Heart left ventricle (tissue), 16 donors: Measurements from ENCODE around the gene FIP1L1. TPM values are rescaled to one million over a fixed set of nuclear protein-coding genes. Genes with fewer than 3 reads are reported as not detected.

Experiments used
- ATAC-seq, 4 donors: fragments of 200-7000 bp; cut with Tn5 transposase; one replicate each; pipeline ENCODE4 v1.9.1; 2020 to 2022; ENCODE audit warnings: moderate library complexity in 4 of 4, mild to moderate bottlenecking in 3 of 4, moderate number of reproducible peaks in 1 of 4
- DNase-seq, 5 donors: peaks; one replicate each; pipeline ENCODE4 v3.0.0-alpha.2; 2020
- H3K27ac ChIP-seq, 12 donors: fragments of 200-600 bp; sonication (generic) in 4 of 12; one replicate each; pipeline versions ENCODE4 v1.5.0 to v1.8.0; 2016 to 2022; ENCODE audit warnings: mild to moderate bottlenecking in 2 of 12
- H3K27me3 ChIP-seq, 9 donors: fragments of 200-600 bp; sonication (generic) in 2 of 9; one replicate each; pipeline versions ENCODE4 v1.5.1 to v1.8.0; 2016 to 2022; ENCODE audit warnings: mild to moderate bottlenecking in 3 of 9
- H3K36me3 ChIP-seq, 9 donors: fragments of 200-600 bp; sonication (generic) in 2 of 9; one replicate each; pipeline versions ENCODE4 v1.5.0 to v1.8.0; 2018 to 2022; ENCODE audit warnings: mild to moderate bottlenecking in 2 of 9
- H3K4me1 ChIP-seq, 12 donors: fragments of 200-600 bp; sonication (generic) in 4 of 12; one replicate each; pipeline versions ENCODE4 v1.5.0 to v1.8.0; 2016 to 2022; ENCODE audit warnings: mild to moderate bottlenecking in 3 of 12
- H3K4me3 ChIP-seq, 12 donors: fragments of 200-600 bp; sonication (generic) in 4 of 12; one replicate each; pipeline versions ENCODE4 v1.5.0 to v1.8.0; 2017 to 2022; ENCODE audit warnings: mild to moderate bottlenecking in 9 of 12, moderate library complexity in 4 of 12
- H3K9me3 ChIP-seq, 12 donors: fragments of 200-600 bp; sonication (generic) in 4 of 12; one replicate each; pipeline versions ENCODE4 v1.5.0 to v1.8.0; 2016 to 2022; ENCODE audit warnings: mild to moderate bottlenecking in 1 of 12
- CTCF ChIP-seq, 12 donors: fragments of 200-600 bp; sonication (generic) in 4 of 12; IDR thresholded peaks; one replicate each; pipeline versions ENCODE4 v1.5.0 to v1.8.0; 2018 to 2022; ENCODE audit warnings: antibody characterized with exemption in 12 of 12, mild to moderate bottlenecking in 5 of 12
- POLR2A ChIP-seq, 2 donors: fragments of 450-650 bp; IDR thresholded peaks; one replicate each; pipeline ENCODE4 v1.6.1; 2017; ENCODE audit warnings: antibody characterized with exemption in 2 of 2, mild to moderate bottlenecking in 2 of 2, moderate library complexity in 2 of 2
- WGBS, 4 donors: extraction: QIAGEN DNeasy Blood & Tissue Kit in 2 of 4; methylation state at CpG; one replicate each; pipeline versions ENCODE4 v1.1.5 to v1.1.7; 2013 to 2018; 5-methylcytosine and 5-hydroxymethylcytosine counted together
- intact Hi-C, 10 donors: fragments of 100-400 bp; cut with DNase I; formaldehyde crosslinking; loops; one replicate each; pipeline versions ENCODE4 v1.11.1 to v1.14.2; 2022
- polyA plus RNA-seq, 2 donors: library from polyadenylated mRNA; stranded (reverse); fragments of 200-250 nt; gene quantifications; one replicate each; pipeline ENCODE4 v1.2.3, GENCODE V29; 2013
- total RNA-seq, 9 donors: library from RNA; depleted of rRNA in 2 of 9; stranded (reverse); fragments of >200 nt in 2 of 9; fragmentation: NEBNext Ultra II Directional in 3 of 9; extraction: Animal tissue kit (Norgen Biotek cat#: 25700) in 3 of 9; gene quantifications; one replicate each; pipeline versions ENCODE4 v1.1.0 to v1.2.4, GENCODE V29; 2016 to 2023
- donor health status: ischemic (EF 13 %, LVEDD 7.1; RV severe dilation, severe dysfunction).
- donor health status: healthy with polysubstance abuse.
- donor health status: DM: no; HTN: yes; CAD: no.
- donor health status: DM: no; HTN: no; CAD: no.
- donor health status: ischemic (EF 25% LVEDD 6.9; RV normal size, moderate dysfunction).
- donor health status: ischemic (EF 25% LVEDD 5.7; RV mildly dilated, moderate dysfunction).
- donor health status: healthy.
- donor health status: DM: yes; HTN: yes; CAD: no.
- donor health status: ischemic (EF 35%, LVEDD 5.7; RV mildly dilated, moderate dysfunction).
- donor health status: nonischemic (EF 11% LVEDD 7.7; RV severe dilation, severe dysfunction).
- donor health status: DM: yes; HTN: yes; CAD: no.
- donor health status: PGD.
- donor health status: ischemic (EF 29% LVEDD 5.4; RV normal size, mild dysfunction).
- donor health status: nonischemic (EF 23%, LVEDD 6.1; RV moderate dilation, normal function).

Gene FIP1L1
- total and polyA plus RNA-seq, 11 donors, result 23.5 to 46.2 (median 32.8) TPM

GRCh38 chr4:53371049-53371448, 6.4 kb upstream of the FIP1L1 start:
- Histone ChIP-seq H3K4me3 (no peak overlapping the region), H3K4me1 (peaks cover 0 to 6% (median 3%) of the 10 kb centered on the region in 12 donors), H3K27me3 (peaks cover 0 to 25% (median 0%) of the 10 kb centered on the region in 9 donors), H3K9me3 (no peaks in the 10 kb centered on the region), H3K36me3 (no peaks in the 10 kb centered on the region), H3K27ac (no peak overlapping the region)
- no peak for ATAC-seq
- DNase-seq, result no peak
- 82 to 92% (median 84%) methylated on average over 3 of the region's 3 CpGs for WGBS, 4 donors
- intact Hi-C loops, result loop anchor here in 6 of 10 donors (10.0 kb wide), 3 partner anchors 176 to 1336 kb away; partner anchors contain the start of gene SGCB (in 1 of the 6)
- TF ChIP-seq CTCF (IDR thresholded peaks at IDR 0.05), result no peak
- TF ChIP-seq POLR2A (IDR thresholded peaks at IDR 0.05), result no peak

GRCh38 chr4:53371843-53372521, 5.5 kb upstream of the FIP1L1 start:
- WGBS, 4 donors, result 77 to 82% (median 79%) methylated on average over 4 of the region's 4 CpGs
- DNase-seq, result no peak
- ATAC-seq, result no peak
- H3K4me1 ChIP-seq, result peaks cover 0 to 4% (median under 1%) of the 10 kb centered on the region in 12 donors
- H3K9me3 ChIP-seq, result no peaks in the 10 kb centered on the region
- H3K27ac ChIP-seq, result no peak overlapping the region
- TF ChIP-seq POLR2A (IDR thresholded peaks at IDR 0.05) (no peak), CTCF (IDR thresholded peaks at IDR 0.05) (no peak)
- H3K36me3 ChIP-seq, result no peaks in the 10 kb centered on the region
- intact Hi-C loops, result loop anchor here in 6 of 10 donors (10.0 kb wide), 3 partner anchors 177 to 1337 kb away; partner anchors contain the start of gene SGCB (in 1 of the 6)
- no peak overlapping the region for H3K4me3 ChIP-seq
- peaks cover 0 to 25% (median 0%) of the 10 kb centered on the region in 9 donors for H3K27me3 ChIP-seq

- no peak for ATAC-seq
- Histone ChIP-seq H3K27ac (no peak overlapping the region), H3K27me3 (peaks cover 0 to 23% (median 0%) of the 10 kb centered on the region in 9 donors), H3K36me3 (peaks cover 0 to under 1% (median 0%) of the 10 kb centered on the region in 9 donors), H3K4me1 (peaks cover 0 to 22% (median 14%) of the 10 kb centered on the region in 12 donors), H3K9me3 (no peaks in the 10 kb centered on the region), H3K4me3 (no peak overlapping the region)
- 75 to 83% (median 80%) methylated on average over 4 of the region's 4 CpGs for WGBS, 4 donors
- no peak for DNase-seq
- intact Hi-C loops, result loop anchor here in 7 of 10 donors (5.0 to 10.0 kb wide), 4 partner anchors 180 to 1340 kb away; partner anchors contain the start of gene SGCB (in 1 of the 7)
- no peak for TF ChIP-seq POLR2A (IDR thresholded peaks at IDR 0.05)
- TF ChIP-seq CTCF (IDR thresholded peaks at IDR 0.05), result no peak
Observed at GRCh38 chr4:53374777-53375258, 2.6 kb upstream of the FIP1L1 start.

GRCh38 chr4:53376900-53377299, 541 bp upstream of the FIP1L1 start:
- Histone ChIP-seq H3K4me3 (peak overlapping the region in 11 of 12 donors; percentile 50 to 97 (median 89)), H3K27me3 (peaks cover 0 to 5% (median 0%) of the 10 kb centered on the region in 9 donors), H3K4me1 (peaks cover 0 to 26% (median 20%) of the 10 kb centered on the region in 12 donors), H3K27ac (peak overlapping the region in 11 of 12 donors; percentile 73 to 94 (median 90)), H3K9me3 (no peaks in the 10 kb centered on the region), H3K36me3 (peaks cover 0 to 7% (median 0%) of the 10 kb centered on the region in 9 donors)
- DNase-seq (no peak), ATAC-seq (no peak)
- TF ChIP-seq CTCF (IDR thresholded peaks at IDR 0.05) (no peak), POLR2A (IDR thresholded peaks at IDR 0.05) (no peak)
- intact Hi-C loops, result loop anchor here in 7 of 10 donors (1.0 to 10.0 kb wide), 5 partner anchors 11 to 1342 kb away; partner anchors contain the start of genes SCFD2 (in 1 of the 7) and SGCB (in 1 of the 7)
- WGBS, 4 donors, result 60 to 67% (median 64%) methylated on average over 5 of the region's 5 CpGs
